ENCODE results near the gene CACNA2D3.

The CACNA2D3 gene

GRCh38 chr3:54810401-54810800 is 688.0 kb downstream of the CACNA2D3 start:
- no peak overlapping the region for H3K4me3 ChIP-seq (ENCODE audit: low read depth, low read length)
- no peak for DNase-seq (ENCODE audit: low read depth)
- TF ChIP-seq CTCF (IDR thresholded peaks at IDR 0.05; ENCODE audit: insufficient read depth, low read depth, low read length, missing control alignments), result no peak

- no peak for DNase-seq (ENCODE audit: low read depth)
- H3K4me3 ChIP-seq (ENCODE audit: low read depth, low read length), result no peak overlapping the region
- no peak for TF ChIP-seq CTCF (IDR thresholded peaks at IDR 0.05; ENCODE audit: insufficient read depth, low read depth, low read length, missing control alignments)
Observed at GRCh38 chr3:54814224-54814623, 691.9 kb downstream of the CACNA2D3 start.

GRCh38 chr3:54817628-54818027 is 695.3 kb downstream of the CACNA2D3 start:
- no peak overlapping the region for H3K4me3 ChIP-seq (ENCODE audit: low read depth, low read length)
- no peak for DNase-seq (ENCODE audit: low read depth)
- no peak for TF ChIP-seq CTCF (IDR thresholded peaks at IDR 0.05; ENCODE audit: insufficient read depth, low read depth, low read length, missing control alignments)

- DNase-seq (ENCODE audit: low read depth), result no peak
- H3K4me3 ChIP-seq (ENCODE audit: low read depth, low read length), result no peak overlapping the region
- TF ChIP-seq CTCF (IDR thresholded peaks at IDR 0.05; ENCODE audit: insufficient read depth, low read depth, low read length, missing control alignments), result no peak
Observed at GRCh38 chr3:54818486-54818885, 696.1 kb downstream of the CACNA2D3 start.

GRCh38 chr3:54818942-54819341 is 696.6 kb downstream of the CACNA2D3 start:
- DNase-seq (ENCODE audit: low read depth), result no peak
- TF ChIP-seq CTCF (IDR thresholded peaks at IDR 0.05; ENCODE audit: insufficient read depth, low read depth, low read length, missing control alignments), result no peak
- H3K4me3 ChIP-seq (ENCODE audit: low read depth, low read length), result no peak overlapping the region

- no peak for DNase-seq (ENCODE audit: low read depth)
- H3K4me3 ChIP-seq (ENCODE audit: low read depth, low read length), result no peak overlapping the region
- no peak for TF ChIP-seq CTCF (IDR thresholded peaks at IDR 0.05; ENCODE audit: insufficient read depth, low read depth, low read length, missing control alignments)
Observed at GRCh38 chr3:54819946-54820345, 697.6 kb downstream of the CACNA2D3 start.

GRCh38 chr3:54822206-54822605 is 699.9 kb downstream of the CACNA2D3 start:
- DNase-seq (ENCODE audit: low read depth), result no peak
- TF ChIP-seq CTCF (IDR thresholded peaks at IDR 0.05; ENCODE audit: insufficient read depth, low read depth, low read length, missing control alignments), result no peak
- H3K4me3 ChIP-seq (ENCODE audit: low read depth, low read length), result no peak overlapping the region
